Activated CD8-positive, alpha-beta memory T cell treated with anti-CD3 and anti-CD28 coated beads, Interleukin-2, amount 10 ng/mL, durations not matched to agents 7 days and 5 days (primary cell): ENCODE results near the gene EIF2A. TPM values are rescaled to one million over a fixed set of nuclear protein-coding genes. Genes with fewer than 3 reads are reported as not detected.
"Not testable (repeated sequence)": the region's sequence is repeated elsewhere in the genome, so short reads cannot be mapped to it uniquely, and the experiment has no call there.

ENCODE experiments used
- ATAC-seq: fragments of 150-1000 bp; cut with Tn5 transposase; one replicate; pipeline ENCODE4 v1.10.0; 2021; ENCODE audit warnings: moderate library complexity
- CTCF ChIA-PET: fragments of 350-600 bp; sonication (Branson Sonifier 250); formaldehyde crosslinking; loops from one replicate; lab custom pipeline; 2021; ENCODE audit warnings: antibody characterized with exemption; lab: Charles Lee
- DNase-seq: peaks from one replicate; pipeline ENCODE4 v3.0.0-alpha.2; 2020
- H3K27ac Mint-ChIP-seq: one replicate; pipeline ENCODE4 v1.8.0; 2021; ENCODE audit warnings: mild to moderate bottlenecking, mixed read lengths
- H3K27me3 Mint-ChIP-seq: one replicate; pipeline ENCODE4 v1.8.0; 2021; ENCODE audit warnings: mixed read lengths
- H3K36me3 Mint-ChIP-seq: one replicate; pipeline ENCODE4 v1.8.0; 2021; ENCODE audit warnings: mild to moderate bottlenecking, mixed read lengths
- H3K4me1 Mint-ChIP-seq: one replicate; pipeline ENCODE4 v1.8.0; 2021; ENCODE audit warnings: mixed read lengths
- H3K4me3 Mint-ChIP-seq: one replicate; pipeline ENCODE4 v1.8.0; 2021; ENCODE audit warnings: mild to moderate bottlenecking, moderate library complexity, mixed read lengths
- H3K9me3 Mint-ChIP-seq: one replicate; pipeline ENCODE4 v1.8.0; 2022; ENCODE audit warnings: low read depth, mixed read lengths
- total RNA-seq, 2 experiments: library from RNA; stranded (reverse); gene quantifications; one replicate each; pipeline ENCODE4 v1.2.3, GENCODE V29; 2021

Gene EIF2A
- total RNA-seq, 2 experiments from 2014 or later = 66.7 to 97.5 TPM

DNA sequence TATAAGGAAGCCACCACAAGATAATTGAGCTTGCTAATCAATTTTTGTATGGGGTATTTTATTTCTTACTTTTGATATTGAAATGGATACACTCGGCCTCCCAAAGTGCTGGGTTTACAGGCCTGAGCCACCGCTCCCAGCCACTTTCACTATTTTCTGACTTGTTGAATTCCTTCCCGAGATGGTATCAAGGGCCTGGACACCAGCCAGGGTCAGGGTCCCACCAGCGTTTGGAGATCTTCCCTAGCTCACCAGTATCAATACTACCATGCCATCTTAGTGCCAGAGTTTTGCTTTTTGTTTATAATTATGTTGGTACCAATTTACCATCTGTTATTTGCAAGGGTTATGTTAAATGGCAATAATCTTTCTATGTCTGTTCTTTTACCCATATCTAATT is 51.1 kb downstream of the EIF2A start:
- no peak for DNase-seq
- H3K4me1 Mint-ChIP-seq = peaks cover 34% of the 10 kb centered on the region
- CTCF ChIA-PET = no interaction called here
- H3K9me3 Mint-ChIP-seq = no peaks in the 10 kb centered on the region
- H3K27ac Mint-ChIP-seq = no peak overlapping the region
- no peak for ATAC-seq
- H3K27me3 Mint-ChIP-seq = no peaks in the 10 kb centered on the region
- H3K36me3 Mint-ChIP-seq = peaks cover 16% of the 10 kb centered on the region
- no peak overlapping the region for H3K4me3 Mint-ChIP-seq

DNA sequence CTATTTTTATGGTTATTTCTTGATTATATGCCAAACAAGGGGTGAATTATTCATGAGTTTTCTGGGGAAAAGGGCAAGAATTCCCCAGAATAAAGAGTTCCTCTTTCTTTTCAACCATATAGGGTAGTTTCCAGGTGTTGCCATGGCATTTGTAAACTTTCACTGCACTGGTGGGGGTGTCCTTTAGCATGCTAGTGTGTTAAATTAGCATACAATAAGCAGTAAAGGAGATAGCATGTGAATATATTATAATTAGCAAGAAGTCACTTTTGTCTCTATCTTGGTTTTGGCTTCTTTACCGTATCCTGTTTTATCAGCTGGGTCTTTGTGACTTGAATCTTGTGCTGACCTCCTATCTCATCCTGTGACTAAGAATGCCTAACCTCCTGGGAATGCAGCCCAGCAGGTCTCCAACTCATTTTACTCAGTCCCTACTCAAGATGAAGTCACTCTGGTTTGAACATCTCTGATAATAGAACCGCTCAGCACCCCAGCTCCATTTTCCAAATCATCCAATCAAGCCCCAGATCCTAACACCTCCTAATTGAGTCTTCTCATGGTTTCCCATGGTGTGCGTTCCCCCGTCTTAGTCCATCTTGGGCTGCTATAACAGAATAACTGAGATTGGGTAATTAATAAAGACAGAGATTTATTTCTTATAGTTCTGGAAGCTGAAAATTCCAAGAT is 53.2 kb downstream of the EIF2A start:
- Mint-ChIP-seq H3K4me3 (no peak overlapping the region), H3K27ac (no peak overlapping the region), H3K27me3 (no peaks in the 10 kb centered on the region), H3K36me3 (peaks cover 21% of the 10 kb centered on the region), H3K9me3 (no peaks in the 10 kb centered on the region), H3K4me1 (peaks cover 36% of the 10 kb centered on the region)
- no peak for DNase-seq
- ATAC-seq = no peak
- CTCF ChIA-PET = no interaction called here

DNA sequence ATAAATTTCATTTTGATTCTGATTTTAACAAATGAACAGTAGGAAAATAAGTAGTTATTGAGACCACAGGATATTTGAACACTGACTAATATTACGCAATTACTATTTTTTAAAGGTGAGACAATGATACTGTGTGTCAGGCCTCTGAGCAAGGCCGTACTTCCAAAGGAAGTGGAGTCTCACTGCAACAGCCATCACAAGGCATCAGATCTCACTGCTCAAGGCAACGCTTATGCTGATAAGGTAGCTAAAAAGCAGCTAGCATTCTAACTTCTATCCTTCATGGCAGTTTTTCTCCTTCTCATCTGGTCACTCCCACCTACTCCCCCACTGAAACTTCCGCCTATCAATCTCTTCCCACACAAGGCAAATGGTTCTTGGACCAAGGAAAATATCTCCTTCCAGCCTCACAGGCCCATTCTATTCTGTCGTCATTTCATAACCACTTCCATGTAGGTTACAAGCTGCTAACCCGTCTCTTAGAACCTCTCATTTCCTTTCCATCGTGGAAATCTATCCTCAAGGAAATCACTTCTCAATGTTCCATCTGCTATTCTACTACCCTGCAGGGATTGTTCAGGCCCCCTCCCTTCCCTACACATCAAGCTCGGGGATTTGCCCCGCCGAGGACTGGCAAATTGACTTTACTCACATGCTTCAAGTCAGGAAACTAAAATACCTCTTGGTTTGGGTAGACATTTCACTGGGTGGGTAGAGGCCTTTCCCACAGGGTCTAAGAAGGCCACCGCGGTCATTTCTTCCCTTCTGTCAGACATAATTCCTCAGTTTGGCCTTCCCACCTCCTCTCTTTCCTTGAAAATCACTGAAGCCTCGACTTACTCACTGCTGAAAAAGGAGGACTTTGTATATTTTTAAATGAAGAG is 54.3 kb downstream of the EIF2A start:
- ATAC-seq, DNase-seq, H3K9me3 Mint-ChIP-seq, CTCF ChIA-PET, H3K27ac Mint-ChIP-seq, H3K27me3 Mint-ChIP-seq: not testable (repeated sequence)
- Mint-ChIP-seq H3K36me3 (peaks cover 24% of the 10 kb centered on the region), H3K4me1 (peaks cover 44% of the 10 kb centered on the region), H3K4me3 (peak overlapping the region; percentile 49)

DNA sequence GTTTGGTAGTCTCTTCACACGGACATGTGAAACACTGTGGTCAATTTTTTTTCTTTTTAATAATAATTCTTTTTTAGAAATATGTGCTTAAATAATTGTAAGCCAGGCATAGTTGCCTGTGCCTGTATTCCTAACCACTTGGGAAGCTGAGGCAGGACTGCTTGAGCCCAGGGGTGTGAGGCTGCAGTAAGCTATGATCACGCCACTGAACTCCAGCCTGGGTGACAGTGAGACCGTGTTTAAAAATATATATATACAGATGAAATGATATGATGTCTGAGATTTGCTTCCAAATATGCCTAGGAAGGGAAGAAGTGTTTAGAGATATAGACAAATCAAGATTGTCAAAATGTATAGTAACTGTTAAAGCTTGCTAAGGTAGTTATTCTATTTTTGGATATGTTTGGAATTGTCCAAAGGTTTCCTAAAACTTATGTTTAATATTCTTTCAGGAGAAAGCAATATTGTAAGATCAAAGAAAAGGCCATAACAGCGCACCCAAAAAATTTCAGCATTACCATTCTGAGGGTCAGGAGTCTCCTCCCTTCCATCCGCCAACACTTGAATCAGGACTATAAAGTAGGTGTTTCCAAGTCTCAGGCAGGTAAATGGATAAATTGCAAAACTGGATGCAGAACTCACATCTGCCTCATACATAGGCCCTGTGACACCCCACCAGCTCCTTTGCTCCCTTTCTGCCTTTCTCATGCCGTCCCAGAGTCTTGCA is 56.0 kb downstream of the EIF2A start:
- ATAC-seq (peak; percentile 21), DNase-seq (no peak)
- Mint-ChIP-seq H3K4me1 (peaks cover 58% of the 10 kb centered on the region), H3K27ac (peak overlapping the region; percentile 99), H3K4me3 (peak overlapping the region; percentile 86), H3K9me3 (no peaks in the 10 kb centered on the region), H3K27me3 (no peaks in the 10 kb centered on the region), H3K36me3 (peaks cover 32% of the 10 kb centered on the region)
- CTCF ChIA-PET = interaction anchor here (0.6 to 1.3 kb wide), 9 partner anchors 9 to 161 kb away, joined by 3 to 7 read pairs (median 4); partner anchors contain the start of genes SERP1 and SIAH2

DNA sequence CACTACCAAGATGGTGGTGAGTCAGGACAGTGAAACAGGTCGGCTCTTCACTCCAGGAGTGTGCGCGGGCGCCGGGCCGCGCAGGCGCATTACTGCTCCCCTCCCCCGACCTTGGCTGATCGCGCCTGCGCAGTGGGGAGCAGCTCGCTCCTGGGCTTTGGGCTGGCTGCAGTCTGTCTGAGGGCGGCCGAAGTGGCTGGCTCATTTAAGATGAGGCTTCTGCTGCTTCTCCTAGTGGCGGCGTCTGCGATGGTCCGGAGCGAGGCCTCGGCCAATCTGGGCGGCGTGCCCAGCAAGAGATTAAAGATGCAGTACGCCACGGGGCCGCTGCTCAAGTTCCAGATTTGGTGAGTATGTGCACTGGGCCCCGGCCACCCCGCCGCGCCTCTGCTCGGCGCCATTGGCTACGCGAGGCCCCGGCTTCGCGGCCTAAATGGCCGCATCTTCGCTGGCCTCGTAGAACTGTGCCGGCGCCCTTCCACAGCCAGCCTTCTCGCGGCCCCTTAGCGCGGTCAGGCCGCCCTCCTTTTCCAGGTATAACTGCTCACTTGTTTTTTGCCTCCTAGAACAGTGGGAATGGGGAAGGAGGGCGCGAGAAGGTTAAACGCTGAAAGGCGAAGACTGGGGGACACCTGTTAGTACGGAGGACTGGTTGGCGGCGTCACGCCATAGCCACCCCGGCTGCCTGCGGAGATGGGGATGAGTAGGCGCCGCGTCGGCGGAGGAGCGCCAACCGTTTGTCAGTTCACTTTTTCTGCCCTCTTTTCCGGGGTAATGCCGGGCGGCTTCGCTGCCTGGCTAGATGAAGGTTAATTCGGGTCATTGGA is 56.8 kb downstream of the EIF2A start, which contains the start of gene SELENOT:
TSS of gene SELENOT (plus strand) at position 169 of the 827 bp plus-strand sequence. CDS start at position 211, 42 bp downstream.
- peaks cover 60% of the 10 kb centered on the region for H3K4me1 Mint-ChIP-seq
- peaks cover 34% of the 10 kb centered on the region for H3K36me3 Mint-ChIP-seq
- no peaks in the 10 kb centered on the region for H3K9me3 Mint-ChIP-seq
- CTCF ChIA-PET = interaction anchor here (0.6 to 1.3 kb wide), 9 partner anchors 10 to 160 kb away, joined by 3 to 7 read pairs (median 4); partner anchors contain the start of genes SERP1 and SIAH2
- H3K4me3 Mint-ChIP-seq = peak within 1 kb of the TSS; percentile 86
- no peaks in the 10 kb centered on the region for H3K27me3 Mint-ChIP-seq
- ATAC-seq (peak; percentile 91), DNase-seq (peak; percentile 95)
- H3K27ac Mint-ChIP-seq = peak within 1 kb of the TSS; percentile 99

DNA sequence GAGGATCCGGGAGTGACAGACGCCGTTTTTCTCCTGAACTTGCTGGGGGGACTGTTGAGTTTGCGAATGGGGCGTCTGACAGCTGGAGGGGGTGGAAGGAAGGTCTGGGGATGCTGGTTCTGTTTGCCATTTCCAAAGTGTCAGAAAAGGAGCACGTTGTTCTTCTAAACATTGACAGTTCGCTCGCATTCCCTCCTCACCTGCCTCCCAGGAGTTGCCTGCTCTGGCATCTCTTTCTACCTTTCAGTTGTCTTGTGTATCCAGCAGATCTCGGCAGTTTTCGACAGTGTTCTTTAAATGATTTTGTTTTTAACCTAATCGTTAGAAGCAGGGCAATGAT is 57.4 kb downstream of the EIF2A start:
- Mint-ChIP-seq H3K4me1 (peaks cover 63% of the 10 kb centered on the region), H3K27me3 (no peaks in the 10 kb centered on the region), H3K36me3 (peaks cover 36% of the 10 kb centered on the region), H3K27ac (peak overlapping the region; percentile 99), H3K9me3 (no peaks in the 10 kb centered on the region), H3K4me3 (peak overlapping the region; percentile 86)
- no peak for DNase-seq
- no peak for ATAC-seq
- CTCF ChIA-PET = no interaction called here

DNA sequence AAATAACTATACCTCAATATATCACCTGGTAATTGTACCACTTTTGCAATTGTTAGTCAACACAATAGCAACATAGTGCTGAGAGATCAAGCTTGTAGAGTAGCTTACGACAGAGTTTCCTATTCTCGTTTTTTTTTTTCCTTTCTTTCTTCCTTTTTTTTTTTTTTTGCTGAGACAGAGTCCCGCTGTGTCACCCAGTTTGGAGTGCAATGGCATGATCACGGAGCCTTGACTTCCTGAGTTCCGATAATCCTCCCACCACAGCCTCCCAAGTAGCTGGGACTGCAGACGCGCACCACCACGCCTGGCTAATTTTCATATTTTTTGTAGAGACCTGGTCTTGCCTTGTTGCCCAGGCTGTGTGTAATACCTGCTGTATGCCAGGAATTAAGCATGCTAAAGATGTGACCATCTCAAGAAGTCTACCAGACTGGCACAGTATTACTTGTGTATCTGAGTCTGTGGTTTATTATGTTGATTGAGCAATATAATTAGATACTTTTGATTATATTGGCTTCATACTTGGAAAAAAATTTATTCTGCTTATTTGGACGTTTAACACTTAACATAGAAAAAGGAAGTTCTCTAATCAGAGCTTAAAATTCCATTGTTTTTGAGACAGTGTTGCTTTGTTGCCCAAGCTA is 59.5 kb downstream of the EIF2A start:
- H3K27me3 Mint-ChIP-seq = no peaks in the 10 kb centered on the region
- no peaks in the 10 kb centered on the region for H3K9me3 Mint-ChIP-seq
- ATAC-seq (no peak), DNase-seq (no peak)
- H3K4me1 Mint-ChIP-seq = peaks cover 62% of the 10 kb centered on the region
- CTCF ChIA-PET = interaction anchor here (1.0 to 1.2 kb wide), 3 partner anchors 20 to 62 kb away, joined by 3 to 4 read pairs (median 3); partner anchors contain the start of genes EIF2A and SERP1
- peaks cover 34% of the 10 kb centered on the region for H3K36me3 Mint-ChIP-seq
- H3K27ac Mint-ChIP-seq = peak overlapping the region; percentile 53
- H3K4me3 Mint-ChIP-seq = peak overlapping the region; percentile 58

DNA sequence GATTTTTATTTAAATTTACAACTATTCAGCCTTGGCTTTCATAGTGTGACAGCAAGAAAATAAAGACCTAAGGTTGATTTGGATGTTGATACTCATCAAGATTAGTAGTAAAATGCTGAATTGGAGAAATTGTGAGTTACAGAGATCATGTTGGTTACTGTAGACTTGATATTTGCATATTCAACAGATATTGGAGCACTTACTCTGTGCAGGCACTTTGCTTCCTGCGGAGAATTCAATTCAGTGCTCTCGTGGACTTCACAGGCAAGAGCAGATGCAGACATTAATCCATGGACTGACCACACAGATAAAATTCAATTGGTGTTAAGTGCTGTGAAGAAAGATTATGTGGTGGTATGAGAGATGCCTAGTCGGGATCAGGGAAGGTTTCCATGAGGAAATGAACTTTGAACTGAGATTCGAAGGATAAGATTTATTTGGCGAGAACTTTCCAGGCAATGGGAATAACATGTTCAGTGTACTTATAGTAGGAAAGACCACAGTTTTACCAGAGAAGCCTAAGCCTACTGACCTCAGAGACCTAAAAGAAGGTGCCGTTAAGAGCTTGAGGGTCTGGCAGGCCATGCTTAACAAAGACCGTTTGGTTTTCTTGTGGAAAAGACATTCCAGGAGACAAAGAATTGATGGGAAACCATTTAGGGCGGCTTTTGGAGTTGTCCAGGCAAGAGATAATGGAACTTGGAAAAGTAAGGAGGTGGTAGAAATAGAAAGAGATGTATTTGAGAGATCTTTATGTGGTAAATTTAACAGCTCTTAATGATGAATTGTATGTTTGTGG is 60.9 kb downstream of the EIF2A start:
- no peaks in the 10 kb centered on the region for H3K27me3 Mint-ChIP-seq
- ATAC-seq (no peak), DNase-seq (no peak)
- H3K4me3 Mint-ChIP-seq = no peak overlapping the region
- H3K4me1 Mint-ChIP-seq = peaks cover 57% of the 10 kb centered on the region
- H3K9me3 Mint-ChIP-seq = no peaks in the 10 kb centered on the region
- CTCF ChIA-PET = no interaction called here
- H3K36me3 Mint-ChIP-seq = peaks cover 38% of the 10 kb centered on the region
- peak overlapping the region; percentile 3 for H3K27ac Mint-ChIP-seq

DNA sequence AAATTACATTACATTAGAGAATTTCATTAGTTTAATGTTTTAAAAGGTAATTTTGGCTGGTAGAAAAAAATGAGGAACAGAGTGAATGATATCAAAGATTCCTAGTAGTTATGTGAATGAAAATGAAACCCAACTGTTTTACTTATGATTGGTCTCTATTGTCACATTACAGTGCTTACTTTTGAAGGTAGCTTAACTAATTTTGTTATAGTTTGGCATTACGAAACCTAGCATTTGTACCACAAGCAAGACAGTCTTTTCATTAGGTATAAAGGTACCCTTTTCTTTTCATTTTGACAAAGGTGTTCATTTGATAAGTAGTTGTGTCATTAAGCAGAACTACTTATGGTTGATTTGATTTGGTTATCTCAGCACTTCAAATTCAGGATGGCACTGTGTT is 63.4 kb downstream of the EIF2A start:
- peak; percentile 18 for ATAC-seq
- Mint-ChIP-seq H3K9me3 (no peaks in the 10 kb centered on the region), H3K27me3 (no peaks in the 10 kb centered on the region), H3K4me3 (no peak overlapping the region), H3K36me3 (peaks cover 48% of the 10 kb centered on the region), H3K27ac (peak overlapping the region; percentile 58), H3K4me1 (peaks cover 74% of the 10 kb centered on the region)
- no peak for DNase-seq
- CTCF ChIA-PET = interaction anchor here (1.3 kb wide), 1 partner anchor 93 kb away, joined by 3 read pairs; no protein-coding TSS in a partner anchor

DNA sequence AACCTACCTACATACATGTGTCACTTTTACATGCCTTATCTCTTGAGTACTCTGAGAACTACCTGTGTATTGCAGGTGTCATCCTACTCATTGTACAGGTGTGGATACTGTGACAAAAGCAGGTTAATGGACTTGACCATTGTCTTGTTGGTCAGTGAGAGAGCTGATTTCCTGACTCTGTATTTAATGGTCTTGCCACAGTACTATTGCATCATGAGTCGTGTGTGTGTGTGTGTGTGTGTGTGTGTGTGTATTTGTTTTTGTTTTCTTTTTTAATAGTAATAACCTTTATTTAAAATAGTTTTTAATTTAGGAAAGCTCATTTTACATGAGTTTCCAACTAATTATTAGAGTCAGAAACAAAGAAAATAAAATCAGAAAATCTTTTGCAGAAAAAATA is 64.2 kb downstream of the EIF2A start:
- ATAC-seq (no peak), DNase-seq (no peak)
- Mint-ChIP-seq H3K4me3 (no peak overlapping the region), H3K9me3 (no peaks in the 10 kb centered on the region), H3K27ac (no peak overlapping the region), H3K27me3 (no peaks in the 10 kb centered on the region), H3K4me1 (peaks cover 68% of the 10 kb centered on the region), H3K36me3 (peaks cover 47% of the 10 kb centered on the region)
- CTCF ChIA-PET = interaction anchor here (1.3 kb wide), 1 partner anchor 92 kb away, joined by 3 read pairs; no protein-coding TSS in a partner anchor

DNA sequence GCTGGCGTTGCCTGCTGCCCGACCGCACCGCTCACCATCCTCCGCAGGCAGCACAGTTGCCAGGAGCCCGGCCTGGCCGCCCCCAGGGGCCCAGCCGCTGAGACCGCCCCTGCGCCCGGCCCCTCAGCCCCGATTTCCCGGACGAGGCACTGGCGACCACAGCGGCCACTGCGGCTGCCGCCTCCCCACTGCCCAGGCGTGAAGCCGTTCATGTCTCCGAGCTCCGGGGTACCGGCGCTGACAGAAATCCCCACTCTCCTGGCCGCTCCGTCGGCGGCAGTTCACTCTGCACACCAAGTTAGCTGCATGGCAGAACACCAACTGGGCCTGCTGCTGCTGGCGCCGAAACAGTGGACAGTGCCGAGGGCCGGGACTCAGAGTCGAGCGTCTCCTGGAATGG is 65.1 kb downstream of the EIF2A start:
- DNase-seq = no peak
- Mint-ChIP-seq H3K27ac (no peak overlapping the region), H3K4me3 (no peak overlapping the region), H3K27me3 (no peaks in the 10 kb centered on the region), H3K9me3 (no peaks in the 10 kb centered on the region), H3K4me1 (peaks cover 63% of the 10 kb centered on the region), H3K36me3 (peaks cover 41% of the 10 kb centered on the region)
- no peak for ATAC-seq
- CTCF ChIA-PET = interaction anchor here (1.5 kb wide), 1 partner anchor 21 kb away, joined by 3 read pairs; no protein-coding TSS in a partner anchor
